NCI-H1092 treated with DMSO at 0.1 percent for 48 hours (cell line): ENCODE measurements around the gene CLDN19.

Experiments
- DNase-seq: peaks from one replicate; lab custom pipeline; 2025; lab: John Stamatoyannopoulos, UW

The CLDN19 gene, protein sequence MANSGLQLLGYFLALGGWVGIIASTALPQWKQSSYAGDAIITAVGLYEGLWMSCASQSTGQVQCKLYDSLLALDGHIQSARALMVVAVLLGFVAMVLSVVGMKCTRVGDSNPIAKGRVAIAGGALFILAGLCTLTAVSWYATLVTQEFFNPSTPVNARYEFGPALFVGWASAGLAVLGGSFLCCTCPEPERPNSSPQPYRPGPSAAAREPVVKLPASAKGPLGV

GRCh38 chr1:42739753-42740700, at the start of gene CLDN19:
TSS of gene CLDN19 (minus strand) at chr1:42740236. CDS start at chr1:42740063, 173 bp downstream.
- no peak for DNase-seq

DNA sequence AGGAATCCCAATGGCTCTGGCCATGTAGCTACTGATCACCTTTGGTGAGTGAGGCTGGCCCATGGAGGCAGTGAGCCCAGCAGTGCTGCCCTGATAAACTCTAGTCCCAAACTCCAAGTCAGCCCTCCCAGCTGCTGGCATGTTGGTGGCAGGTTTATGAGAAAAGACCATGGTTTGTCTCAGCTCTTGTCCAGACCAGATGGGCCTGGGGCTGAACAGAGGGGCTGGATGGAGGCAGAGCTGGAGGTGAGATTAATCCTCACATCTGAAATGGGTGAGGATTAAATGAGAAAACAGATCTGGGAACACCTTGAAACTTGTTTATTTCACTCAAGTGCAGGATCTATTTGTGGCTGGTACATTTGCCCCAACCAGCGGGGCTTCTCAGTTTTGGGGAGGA, 48.0 kb upstream of the CLDN19 start:
- no peak for DNase-seq

DNA sequence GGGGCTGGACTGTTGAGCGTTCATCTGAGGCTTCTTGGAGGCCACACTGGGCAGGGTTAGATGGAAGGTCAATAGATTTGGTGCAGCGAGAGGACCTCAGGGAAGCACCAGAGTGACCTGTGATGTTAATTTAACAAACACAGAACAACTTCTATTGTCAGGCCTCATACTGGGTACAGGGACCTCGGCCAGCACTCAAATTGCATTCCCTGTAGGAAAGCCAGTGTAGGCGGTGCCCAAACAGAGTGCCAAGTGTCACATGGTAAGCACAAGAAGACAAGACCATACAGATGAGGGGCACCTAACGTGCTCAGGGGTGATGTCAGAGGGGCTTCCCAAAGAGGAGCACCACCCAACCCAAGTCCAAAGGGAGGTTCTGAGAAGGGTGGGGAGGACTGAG, 46.1 kb upstream of the CLDN19 start:
- DNase-seq = no peak

- DNase-seq = no peak
These were observed 45.1 kb upstream of the CLDN19 start, which contains the start of gene TMEM269 for GRCh38 chr1:42784946-42785693. TSS of gene TMEM269 (plus strand) at chr1:42784991. CDS start at chr1:42789894, 4,903 bp downstream.

- DNase-seq = no peak
These were observed 44.5 kb upstream of the CLDN19 start for GRCh38 chr1:42784547-42784945.

GRCh38 chr1:42783092-42783491, 43.1 kb upstream of the CLDN19 start:
- DNase-seq = no peak

DNA sequence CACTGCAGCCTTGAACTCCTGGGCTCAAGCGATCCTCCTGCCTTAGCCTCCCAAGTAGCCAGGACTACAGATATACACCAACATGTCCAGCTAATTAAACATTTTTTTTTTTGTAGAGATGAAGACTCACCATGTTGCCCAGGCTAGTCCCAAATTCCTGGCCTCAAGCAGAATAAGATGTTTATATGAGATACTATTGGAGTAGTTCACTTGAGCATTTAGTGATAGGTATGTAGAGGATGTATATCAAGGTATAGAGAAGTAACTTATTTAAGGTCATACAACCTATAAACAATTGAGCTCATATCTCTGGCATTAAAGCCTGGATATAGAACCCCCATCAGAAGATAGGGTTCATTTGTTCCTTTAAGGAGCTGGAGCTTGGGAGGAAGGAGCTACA, 40.1 kb upstream of the CLDN19 start:
- no peak for DNase-seq

GRCh38 chr1:42779725-42780124, 39.7 kb upstream of the CLDN19 start:
- DNase-seq = no peak

- DNase-seq = peak; percentile 11
These were observed 37.8 kb upstream of the CLDN19 start for GRCh38 chr1:42777852-42778251.

DNA sequence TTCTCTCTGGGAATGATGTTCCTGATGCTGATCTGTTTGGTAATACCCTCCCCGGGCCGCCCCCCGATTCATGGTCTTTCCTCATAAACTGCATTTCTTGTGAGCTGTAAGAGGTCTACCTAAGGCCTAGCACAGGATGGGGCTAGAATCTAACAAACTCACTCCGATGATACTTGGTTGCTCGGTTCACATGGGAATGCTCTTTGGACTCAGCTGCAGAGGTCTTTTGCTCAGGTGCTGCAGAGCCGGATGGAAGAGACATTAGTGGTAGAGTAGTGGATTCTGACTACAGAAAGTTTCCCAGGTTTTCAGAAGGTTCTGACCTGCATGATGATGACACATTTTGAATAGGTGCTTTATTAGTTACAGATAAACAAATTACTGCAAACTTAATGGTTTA, 36.5 kb upstream of the CLDN19 start:
- DNase-seq = no peak

DNA sequence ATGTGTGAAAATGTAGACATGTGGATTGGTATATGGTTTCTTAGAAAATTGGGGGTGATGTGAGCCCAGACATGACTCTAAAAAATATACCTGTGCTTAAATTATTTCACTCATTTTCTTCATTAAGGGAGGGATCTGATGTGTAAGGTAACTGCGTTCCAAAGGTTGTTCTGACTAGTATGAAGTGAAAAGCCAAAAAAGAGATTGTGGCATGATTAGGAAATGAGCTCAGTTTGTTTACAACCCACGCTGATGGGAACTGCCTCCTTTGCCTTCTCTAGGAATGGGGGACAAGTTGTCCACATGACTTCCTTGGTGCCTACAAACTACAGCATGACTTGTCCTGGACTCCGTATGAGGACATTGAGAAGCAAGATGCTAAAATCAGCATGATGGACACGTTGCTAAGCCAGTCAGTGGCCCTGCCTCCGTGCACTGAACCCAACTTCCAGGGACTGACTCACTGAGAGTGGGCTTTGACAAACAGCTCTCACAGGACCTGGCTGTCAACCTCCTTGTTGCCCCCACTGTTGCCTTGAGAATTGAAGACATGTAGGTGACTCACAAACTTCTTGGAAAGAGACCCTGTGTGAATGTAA, 35.0 kb upstream of the CLDN19 start:
- DNase-seq = no peak

DNA sequence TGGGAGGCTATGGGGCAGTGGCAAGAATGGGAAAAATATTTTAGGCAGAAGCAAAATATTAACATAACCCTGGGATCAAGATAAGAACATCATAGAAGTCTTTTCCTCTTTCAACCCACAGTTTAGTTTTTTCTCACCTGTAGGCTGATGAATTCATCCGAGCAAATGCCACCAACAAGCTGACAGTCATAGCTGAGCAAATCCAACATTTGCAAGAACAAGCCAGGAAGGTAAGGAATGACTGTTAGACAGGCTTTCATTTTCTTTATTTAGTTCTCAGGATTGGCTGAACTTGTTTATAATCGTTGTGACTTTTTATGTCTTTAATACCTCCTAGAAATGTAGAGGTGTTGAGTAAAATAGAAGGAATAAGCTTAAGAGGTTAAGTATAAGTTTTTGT, 33.4 kb upstream of the CLDN19 start:
- no peak for DNase-seq

- DNase-seq = no peak
These were observed 29.8 kb upstream of the CLDN19 start for GRCh38 chr1:42769811-42770210.

DNA sequence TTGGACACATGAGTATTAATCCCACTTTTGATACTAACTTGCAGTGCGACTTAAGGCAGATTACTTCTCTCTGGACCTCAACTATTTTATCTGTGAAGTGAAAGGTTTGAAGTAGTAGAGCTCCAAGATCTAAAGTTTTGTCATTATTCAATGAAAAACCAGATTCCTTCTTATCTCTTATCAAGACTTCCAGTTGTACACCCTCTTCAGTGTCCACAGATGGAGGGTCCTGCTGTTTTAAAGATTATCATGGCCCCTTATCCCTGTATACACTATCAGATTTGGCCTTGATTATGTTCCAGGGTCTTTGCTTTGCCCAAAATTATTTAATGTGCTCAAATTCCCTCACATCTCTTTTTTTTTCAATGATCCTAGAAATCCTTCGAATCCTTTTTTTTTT, 28.1 kb upstream of the CLDN19 start:
- DNase-seq = no peak

DNA sequence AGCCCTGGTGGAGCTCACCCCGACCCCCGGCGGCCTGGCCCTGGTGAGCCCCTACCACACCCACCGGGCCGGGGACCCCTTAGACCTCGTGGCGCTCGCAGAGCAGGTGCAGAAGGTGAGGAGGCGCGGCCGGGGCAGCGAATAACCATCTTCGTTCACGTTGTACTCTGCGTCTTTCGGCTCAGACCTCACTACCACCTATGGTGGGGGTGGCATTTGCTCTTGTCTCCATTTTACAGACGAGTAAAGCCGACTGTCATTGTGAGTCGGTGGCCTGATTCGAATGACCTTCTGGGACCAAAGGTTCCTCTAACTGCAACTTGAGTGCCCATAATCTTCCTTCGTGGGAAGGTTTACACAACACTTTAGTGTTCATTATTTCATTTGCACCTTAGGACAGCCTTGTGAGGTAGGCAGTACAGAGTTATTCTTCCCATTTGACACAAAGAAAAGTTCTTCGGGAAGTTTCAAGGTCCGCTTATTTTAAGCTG, 27.5 kb upstream of the CLDN19 start:
- DNase-seq = no peak

- DNase-seq = peak; percentile 100
These were observed 26.9 kb upstream of the CLDN19 start, which contains the start of the genes C1orf50 and P3H1 for GRCh38 chr1:42766741-42767509. TSS of gene C1orf50 (plus strand) at chr1:42767249. CDS start at chr1:42767312, 63 bp downstream. TSS of gene P3H1 (minus strand) at chr1:42767028. CDS start at chr1:42766971, 57 bp downstream.

GRCh38 chr1:42765832-42766740, 26.1 kb upstream of the CLDN19 start:
- peak; percentile 74 for DNase-seq

GRCh38 chr1:42765269-42765668, 25.2 kb upstream of the CLDN19 start:
- DNase-seq = no peak

DNA sequence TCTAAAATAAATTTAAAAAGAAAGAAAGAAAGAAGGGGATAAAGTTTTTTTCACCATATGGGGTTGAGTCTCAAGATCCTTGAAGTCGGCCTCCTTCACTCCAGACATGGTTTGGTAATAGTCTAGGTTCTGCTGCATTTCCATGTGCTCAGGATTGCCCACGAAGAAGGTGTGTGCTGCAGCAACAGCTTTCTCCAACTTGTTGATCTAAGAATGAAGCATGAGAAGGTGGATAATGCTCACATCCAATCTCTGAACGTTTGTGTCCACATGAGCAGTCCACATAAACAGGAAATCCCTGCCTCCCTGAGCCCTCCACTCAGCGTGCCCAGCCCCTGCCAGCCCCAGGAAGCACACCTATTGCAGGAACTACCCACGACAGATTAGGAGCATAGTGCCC, 22.2 kb upstream of the CLDN19 start:
- no peak for DNase-seq

GRCh38 chr1:42761567-42761966, 21.5 kb upstream of the CLDN19 start:
- DNase-seq = no peak
